WERI-Rb-1 (cell line): Measurements from ENCODE around the gene ABLIM3.

ENCODE experiments used
- DNase-seq: peaks from one replicate; pipeline ENCODE4 v3.0.0-alpha.2; 2020
- H3K27ac ChIP-seq: fragments of 250-450 bp; sonication (Bioruptor Pico); 2 replicates; pipeline ENCODE4 v1.5.1; 2020; ENCODE audit warnings: mild to moderate bottlenecking, moderate library complexity
- H3K27me3 ChIP-seq: fragments of 250-450 bp; sonication (Bioruptor Pico); 2 replicates; pipeline ENCODE4 v1.5.1; 2021; ENCODE audit warnings: mild to moderate bottlenecking, low read depth, moderate library complexity; ENCODE audit not compliant: insufficient read depth, severe bottlenecking
- H3K36me3 ChIP-seq: fragments of 250-450 bp; sonication (Bioruptor Pico); 2 replicates; pipeline ENCODE4 v1.5.1; 2020; ENCODE audit warnings: mild to moderate bottlenecking, moderate library complexity
- H3K4me3 ChIP-seq: 2 replicates; pipeline ENCODE4 v1.5.1; 2011; ENCODE audit warnings: low read depth, mild to moderate bottlenecking, control low read depth, low read length
- H3K9me3 ChIP-seq: fragments of 250-450 bp; sonication (Bioruptor Pico); 2 replicates; pipeline ENCODE4 v1.5.1; 2021; ENCODE audit warnings: mild to moderate bottlenecking, moderate library complexity; ENCODE audit not compliant: severe bottlenecking
- CTCF ChIP-seq: IDR thresholded peaks from 2 replicates; pipeline ENCODE4 v1.5.1; 2011; ENCODE audit warnings: low read depth, mild to moderate bottlenecking, control low read depth, inconsistent platforms, low read length

ABLIM3 gene

GRCh38 chr5:149162401-149163084, 21.2 kb downstream of the ABLIM3 start:
- peaks cover 64% of the 10 kb centered on the region for H3K27me3 ChIP-seq
- DNase-seq, result no peak
- TF ChIP-seq CTCF, result no peak
- H3K4me3 ChIP-seq, result no peak overlapping the region
- no peaks in the 10 kb centered on the region for H3K9me3 ChIP-seq
- H3K27ac ChIP-seq, result no peak overlapping the region
- no peaks in the 10 kb centered on the region for H3K36me3 ChIP-seq

GRCh38 chr5:149164731-149165130, 23.4 kb downstream of the ABLIM3 start:
- Histone ChIP-seq H3K27me3 (peaks cover 74% of the 10 kb centered on the region), H3K27ac (no peak overlapping the region), H3K4me3 (no peak overlapping the region), H3K9me3 (no peaks in the 10 kb centered on the region), H3K36me3 (no peaks in the 10 kb centered on the region)
- TF ChIP-seq CTCF, result no peak
- DNase-seq, result no peak

GRCh38 chr5:149166128-149166527, 24.8 kb downstream of the ABLIM3 start:
- no peak for TF ChIP-seq CTCF
- Histone ChIP-seq H3K4me3 (no peak overlapping the region), H3K27me3 (peaks cover 76% of the 10 kb centered on the region), H3K36me3 (no peaks in the 10 kb centered on the region), H3K27ac (no peak overlapping the region), H3K9me3 (no peaks in the 10 kb centered on the region)
- DNase-seq, result no peak

GRCh38 chr5:149166591-149167100, 25.4 kb downstream of the ABLIM3 start:
- no peaks in the 10 kb centered on the region for H3K9me3 ChIP-seq
- no peak overlapping the region for H3K27ac ChIP-seq
- no peak overlapping the region for H3K4me3 ChIP-seq
- no peak for TF ChIP-seq CTCF
- DNase-seq, result no peak
- no peaks in the 10 kb centered on the region for H3K36me3 ChIP-seq
- peaks cover 73% of the 10 kb centered on the region for H3K27me3 ChIP-seq

- no peak for DNase-seq
- Histone ChIP-seq H3K27ac (no peak overlapping the region), H3K27me3 (peaks cover 73% of the 10 kb centered on the region), H3K36me3 (no peaks in the 10 kb centered on the region), H3K4me3 (no peak overlapping the region), H3K9me3 (no peaks in the 10 kb centered on the region)
- TF ChIP-seq CTCF, result no peak
These were observed 27.1 kb downstream of the ABLIM3 start for GRCh38 chr5:149168276-149168906.

- TF ChIP-seq CTCF, result no peak
These were observed 29.0 kb downstream of the ABLIM3 start for GRCh38 chr5:149170299-149170698.

More at GRCh38 chr5:149170299-149170698, 29.0 kb downstream of the ABLIM3 start:
- no peak for DNase-seq
- Histone ChIP-seq H3K9me3 (no peaks in the 10 kb centered on the region), H3K27ac (no peak overlapping the region), H3K27me3 (peaks cover 78% of the 10 kb centered on the region), H3K4me3 (no peak overlapping the region), H3K36me3 (no peaks in the 10 kb centered on the region)
